GM12891 (cell line): Measurements from ENCODE around the gene RADX.

Source experiments
- PAX5 ChIP-seq: IDR thresholded peaks from 2 replicates; pipeline ENCODE4 v1.6.1; 2011; ENCODE audit warnings: low read length, moderate library complexity, mild to moderate bottlenecking; ENCODE audit not compliant: insufficient read depth, severe bottlenecking
- POLR2AphosphoS5 ChIP-seq: IDR thresholded peaks from 2 replicates; pipeline ENCODE4 v1.6.1; 2011; ENCODE audit warnings: low read depth, low read length, control low read depth

DNA sequence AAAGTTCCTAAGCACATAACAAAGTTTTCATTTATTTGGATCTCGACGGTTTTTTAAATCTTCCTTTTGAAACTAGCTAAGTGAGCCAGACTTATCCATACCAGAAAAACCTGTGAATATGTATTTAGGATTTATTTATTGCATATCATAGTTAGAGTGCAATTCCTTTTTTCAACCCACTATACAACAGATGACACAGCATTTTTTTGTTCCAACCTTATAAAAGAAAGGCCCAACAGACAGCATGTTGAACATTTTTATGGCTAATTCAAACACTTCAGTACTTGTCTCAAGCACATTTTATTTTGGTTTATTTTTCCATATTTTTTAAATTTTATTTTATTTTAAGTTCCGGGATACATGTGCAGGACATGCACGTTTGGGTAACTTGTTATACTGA, 99.6 kb downstream of the RADX start:
- TF ChIP-seq POLR2AphosphoS5, result no peak
- TF ChIP-seq PAX5, result no peak
